Parathyroid adenoma (tissue), 2 donors: ENCODE results near the gene BHLHE41.

Source experiments
- H2AFZ ChIP-seq: fragments of 300-600 bp; sonication (generic); one replicate; pipeline ENCODE4 v1.7.0; 2017; ENCODE audit warnings: antibody characterized with exemption, mild to moderate bottlenecking
- H3K27ac ChIP-seq: fragments of 300-600 bp; sonication (generic); one replicate; pipeline ENCODE4 v1.7.0; 2017
- H3K27me3 ChIP-seq: fragments of 300-600 bp; sonication (generic); one replicate; pipeline ENCODE4 v1.7.0; 2017; ENCODE audit warnings: low read length; ENCODE audit not compliant: control insufficient read depth, insufficient read depth
- H3K36me3 ChIP-seq: fragments of 300-600 bp; sonication (generic); one replicate; pipeline ENCODE4 v1.7.0; 2017; ENCODE audit warnings: low read length; ENCODE audit not compliant: control insufficient read depth, insufficient read depth
- H3K4me1 ChIP-seq: fragments of 300-600 bp; sonication (generic); one replicate; pipeline ENCODE4 v1.7.0; 2017; ENCODE audit warnings: control low read depth
- H3K4me2 ChIP-seq: fragments of 300-600 bp; sonication (generic); one replicate; pipeline ENCODE4 v1.7.0; 2017; ENCODE audit warnings: low read length
- H3K4me3 ChIP-seq: fragments of 300-600 bp; sonication (generic); one replicate; pipeline ENCODE4 v1.7.0; 2017; ENCODE audit warnings: low read depth, low read length
- H3K79me2 ChIP-seq: fragments of 300-600 bp; sonication (generic); one replicate; pipeline ENCODE4 v1.7.0; 2017; ENCODE audit warnings: control low read depth
- H3K9ac ChIP-seq: fragments of 300-600 bp; sonication (generic); one replicate; pipeline ENCODE4 v1.7.0; 2017; ENCODE audit warnings: mild to moderate bottlenecking
- H3K9me3 ChIP-seq: fragments of 300-600 bp; sonication (generic); one replicate; pipeline ENCODE4 v1.7.0; 2017; ENCODE audit warnings: low read length; ENCODE audit not compliant: control insufficient read depth
- TF ChIP-seq, protein P1 (sequence below): fragments of 300-600 bp; sonication (generic); IDR thresholded peaks from one replicate; pipeline ENCODE4 v1.7.0; 2017; ENCODE audit warnings: antibody characterized with exemption, mild to moderate bottlenecking
- donor health status: primary hyperparathyroidism.

Gene BHLHE41

DNA sequence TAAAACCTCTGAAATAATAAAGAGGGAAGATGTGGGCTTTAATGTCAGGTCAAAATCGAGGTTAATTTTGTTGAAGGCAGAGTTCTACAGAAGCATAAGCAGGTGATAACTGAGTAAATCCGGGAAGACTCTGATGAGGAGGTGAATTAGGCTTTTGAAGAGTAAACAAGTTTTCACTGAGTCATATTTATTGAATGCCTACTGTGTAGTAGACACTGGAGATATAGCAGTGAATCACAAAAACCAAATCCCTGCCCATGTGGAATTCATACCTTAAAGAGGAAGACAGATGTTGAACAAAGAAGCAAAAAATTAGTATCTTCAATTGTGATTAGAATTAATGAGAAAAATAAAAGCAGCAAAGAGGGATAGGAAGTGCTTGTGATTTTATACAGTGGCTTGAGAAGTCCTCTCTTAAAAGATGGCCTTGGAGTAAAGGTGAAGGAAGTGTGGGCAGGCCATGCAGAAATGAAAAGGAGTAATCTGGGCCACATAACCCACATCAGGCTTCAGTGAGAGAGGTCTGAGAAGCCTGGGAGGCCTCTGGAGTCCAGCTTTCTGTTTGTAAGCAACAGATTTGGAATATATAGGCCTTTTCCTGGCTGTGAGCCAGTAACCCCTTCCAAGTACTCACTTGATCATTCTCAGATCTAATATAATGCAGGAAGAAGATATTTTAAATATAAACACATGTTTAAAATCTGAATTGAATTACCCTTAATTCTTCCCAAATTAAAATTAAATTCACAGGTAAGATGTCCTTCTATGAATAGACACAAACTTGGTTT lies 46.7 kb downstream of the BHLHE41 start:
- H3K4me2 ChIP-seq: no peak overlapping the region
- TF ChIP-seq, protein P1, sequence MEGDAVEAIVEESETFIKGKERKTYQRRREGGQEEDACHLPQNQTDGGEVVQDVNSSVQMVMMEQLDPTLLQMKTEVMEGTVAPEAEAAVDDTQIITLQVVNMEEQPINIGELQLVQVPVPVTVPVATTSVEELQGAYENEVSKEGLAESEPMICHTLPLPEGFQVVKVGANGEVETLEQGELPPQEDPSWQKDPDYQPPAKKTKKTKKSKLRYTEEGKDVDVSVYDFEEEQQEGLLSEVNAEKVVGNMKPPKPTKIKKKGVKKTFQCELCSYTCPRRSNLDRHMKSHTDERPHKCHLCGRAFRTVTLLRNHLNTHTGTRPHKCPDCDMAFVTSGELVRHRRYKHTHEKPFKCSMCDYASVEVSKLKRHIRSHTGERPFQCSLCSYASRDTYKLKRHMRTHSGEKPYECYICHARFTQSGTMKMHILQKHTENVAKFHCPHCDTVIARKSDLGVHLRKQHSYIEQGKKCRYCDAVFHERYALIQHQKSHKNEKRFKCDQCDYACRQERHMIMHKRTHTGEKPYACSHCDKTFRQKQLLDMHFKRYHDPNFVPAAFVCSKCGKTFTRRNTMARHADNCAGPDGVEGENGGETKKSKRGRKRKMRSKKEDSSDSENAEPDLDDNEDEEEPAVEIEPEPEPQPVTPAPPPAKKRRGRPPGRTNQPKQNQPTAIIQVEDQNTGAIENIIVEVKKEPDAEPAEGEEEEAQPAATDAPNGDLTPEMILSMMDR: no peak
- H2AFZ ChIP-seq: no peak overlapping the region
- no peaks in the 10 kb centered on the region for H3K9me3 ChIP-seq
- no peak overlapping the region for H3K4me3 ChIP-seq
- H3K79me2 ChIP-seq: no peaks in the 10 kb centered on the region
- no peaks in the 10 kb centered on the region for H3K27me3 ChIP-seq
- H3K4me1 ChIP-seq: no peaks in the 10 kb centered on the region
- H3K9ac ChIP-seq: no peak overlapping the region
- no peak overlapping the region for H3K27ac ChIP-seq
- no peaks in the 10 kb centered on the region for H3K36me3 ChIP-seq
